PC-3 (cell line): ENCODE measurements around the gene NINL. TPM values are rescaled to one million over a fixed set of nuclear protein-coding genes. Genes with fewer than 3 reads are reported as not detected.
"Not testable (repeated sequence)": the region's sequence is repeated elsewhere in the genome, so short reads cannot be mapped to it uniquely, and the experiment has no call there.

Experiments used
- ATAC-seq: fragments of 200-7000 bp; cut with Tn5 transposase; 2 replicates; pipeline ENCODE4 v1.9.1; 2020; ENCODE audit warnings: mild to moderate bottlenecking, moderate library complexity
- BruUV-seq: library from RNA; stranded (reverse); fragments of 400-500 nt; replicated peaks from 2 replicates; lab custom pipeline; 2021; lab: Mats Ljungman, UMichigan
- CTCF ChIA-PET: fragments of 300-600 bp; sonication (Branson Sonifier 250); formaldehyde crosslinking; loops from one replicate; lab custom pipeline; 2022; ENCODE audit warnings: antibody characterized with exemption; lab: Charles Lee
- POLR2A ChIA-PET: fragments of 300-600 bp; sonication (Branson Sonifier 250); formaldehyde crosslinking; loops from one replicate; lab custom pipeline; 2022; ENCODE audit warnings: antibody characterized with exemption; ENCODE audit not compliant: unreplicated experiment; lab: Charles Lee
- DNase-seq: peaks from one replicate; pipeline ENCODE4 v3.0.0-alpha.2; 2015
- H2AFZ ChIP-seq: fragments of 300-600 bp; sonication (generic); 2 replicates; pipeline ENCODE4 v1.6.0; 2016; ENCODE audit warnings: antibody characterized with exemption, low read length
- H3F3A ChIP-seq: fragments of 300-600 bp; sonication (generic); one replicate; pipeline ENCODE4 v1.6.0; 2017; ENCODE audit warnings: antibody characterized with exemption, low read length, control low read depth, mild to moderate bottlenecking; ENCODE audit not compliant: unreplicated experiment
- H3K27ac ChIP-seq: fragments of 300-600 bp; sonication (generic); 2 replicates; pipeline ENCODE4 v1.5.1; 2016; ENCODE audit warnings: mild to moderate bottlenecking, low read length
- H3K27me3 ChIP-seq: fragments of 300-600 bp; sonication (generic); 2 replicates; pipeline ENCODE4 v1.6.1; 2016; ENCODE audit warnings: low read length, mixed read lengths
- H3K36me3 ChIP-seq: fragments of 300-600 bp; sonication (generic); 2 replicates; pipeline ENCODE4 v1.6.1; 2016; ENCODE audit warnings: low read depth, mixed run types, low read length, mixed read lengths
- H3K4me1 ChIP-seq: fragments of 300-600 bp; sonication (generic); 2 replicates; pipeline ENCODE4 v1.5.1; 2016; ENCODE audit warnings: low read length; ENCODE audit not compliant: insufficient read depth
- H3K4me2 ChIP-seq: fragments of 300-600 bp; sonication (generic); 2 replicates; pipeline ENCODE4 v1.6.0; 2016; ENCODE audit warnings: low read length
- H3K4me3 ChIP-seq: fragments of 300-600 bp; sonication (generic); 2 replicates; pipeline ENCODE4 v1.5.1; 2016; ENCODE audit warnings: mild to moderate bottlenecking, low read length, mixed read lengths
- H3K79me2 ChIP-seq: fragments of 300-600 bp; sonication (generic); 2 replicates; pipeline ENCODE4 v1.6.1; 2017; ENCODE audit warnings: low read length, mixed read lengths
- H3K9ac ChIP-seq: fragments of 300-600 bp; sonication (generic); 2 replicates; pipeline ENCODE4 v1.6.0; 2016; ENCODE audit warnings: mild to moderate bottlenecking, low read length
- H3K9me2 ChIP-seq: fragments of 300-600 bp; sonication (generic); replicated peaks from 2 replicates; pipeline ENCODE4 v1.6.1; 2016; ENCODE audit warnings: mixed run types, low read length, mixed read lengths
- H3K9me3 ChIP-seq: fragments of 300-600 bp; sonication (generic); 2 replicates; pipeline ENCODE4 v1.6.1; 2016; ENCODE audit warnings: low read length, mixed read lengths
- H4K20me1 ChIP-seq: fragments of 300-600 bp; sonication (generic); 2 replicates; pipeline ENCODE4 v1.6.1; 2016; ENCODE audit warnings: low read length, mixed read lengths
- EZH2 ChIP-seq: fragments of 300-600 bp; sonication (generic); IDR thresholded peaks from one replicate; pipeline ENCODE4 v1.6.1; 2017; ENCODE audit warnings: antibody characterized with exemption, mild to moderate bottlenecking, low read length; ENCODE audit not compliant: unreplicated experiment
- EZH2phosphoT487 ChIP-seq: fragments of 300-600 bp; sonication (generic); IDR thresholded peaks from 2 replicates; pipeline ENCODE4 v1.6.1; 2018; ENCODE audit warnings: mild to moderate bottlenecking, antibody characterized with exemption, low read length, borderline replicate concordance
- intact Hi-C: fragments of 100-400 bp; cut with micrococcal nuclease; formaldehyde crosslinking; loops from 2 replicates; pipeline ENCODE4 v1.9.0; 2023
- total RNA-seq: library from RNA; depleted of rRNA; stranded (reverse); fragments of >200 nt; gene quantifications from 2 replicates; pipeline ENCODE4 v1.2.3, GENCODE V29; 2014
- TF ChIP-seq, protein P1 (sequence below): fragments of 300-600 bp; sonication (generic); conservative IDR thresholded peaks from 2 replicates; pipeline ENCODE4 v1.5.1; 2017; ENCODE audit warnings: antibody characterized with exemption, low read depth, mild to moderate bottlenecking, low read length

The NINL gene
- total RNA-seq, 1 experiment from 2014 or later = 6.5 TPM

- H3K79me2 ChIP-seq = no peaks in the 10 kb centered on the region
- no peaks in the 10 kb centered on the region for H3F3A ChIP-seq
- no peak for DNase-seq
- no peak overlapping the region for H3K4me2 ChIP-seq
- H4K20me1 ChIP-seq = no peaks in the 10 kb centered on the region
- POLR2A ChIA-PET = no interaction called here
- H3K4me1 ChIP-seq = no peaks in the 10 kb centered on the region
- BruUV-seq = no TSS peak
- H3K9me3 ChIP-seq = no peaks in the 10 kb centered on the region
- CTCF ChIA-PET = no interaction called here
- no peaks in the 10 kb centered on the region for H3K9me2 ChIP-seq
- TF ChIP-seq EZH2phosphoT487 (no peak), EZH2 (no peak)
- TF ChIP-seq, protein P1, sequence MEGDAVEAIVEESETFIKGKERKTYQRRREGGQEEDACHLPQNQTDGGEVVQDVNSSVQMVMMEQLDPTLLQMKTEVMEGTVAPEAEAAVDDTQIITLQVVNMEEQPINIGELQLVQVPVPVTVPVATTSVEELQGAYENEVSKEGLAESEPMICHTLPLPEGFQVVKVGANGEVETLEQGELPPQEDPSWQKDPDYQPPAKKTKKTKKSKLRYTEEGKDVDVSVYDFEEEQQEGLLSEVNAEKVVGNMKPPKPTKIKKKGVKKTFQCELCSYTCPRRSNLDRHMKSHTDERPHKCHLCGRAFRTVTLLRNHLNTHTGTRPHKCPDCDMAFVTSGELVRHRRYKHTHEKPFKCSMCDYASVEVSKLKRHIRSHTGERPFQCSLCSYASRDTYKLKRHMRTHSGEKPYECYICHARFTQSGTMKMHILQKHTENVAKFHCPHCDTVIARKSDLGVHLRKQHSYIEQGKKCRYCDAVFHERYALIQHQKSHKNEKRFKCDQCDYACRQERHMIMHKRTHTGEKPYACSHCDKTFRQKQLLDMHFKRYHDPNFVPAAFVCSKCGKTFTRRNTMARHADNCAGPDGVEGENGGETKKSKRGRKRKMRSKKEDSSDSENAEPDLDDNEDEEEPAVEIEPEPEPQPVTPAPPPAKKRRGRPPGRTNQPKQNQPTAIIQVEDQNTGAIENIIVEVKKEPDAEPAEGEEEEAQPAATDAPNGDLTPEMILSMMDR = no peak
- no peaks in the 10 kb centered on the region for H3K27me3 ChIP-seq
- no peak overlapping the region for H3K9ac ChIP-seq
- H3K27ac ChIP-seq = no peak overlapping the region
- no peak overlapping the region for H3K4me3 ChIP-seq
- ATAC-seq = no peak
- intact Hi-C loops = no loop called here
- no peaks in the 10 kb centered on the region for H3K36me3 ChIP-seq
- no peak overlapping the region for H2AFZ ChIP-seq
These were observed 19.8 kb upstream of the NINL start for GRCh38 chr20:25605148-25605547.

DNA sequence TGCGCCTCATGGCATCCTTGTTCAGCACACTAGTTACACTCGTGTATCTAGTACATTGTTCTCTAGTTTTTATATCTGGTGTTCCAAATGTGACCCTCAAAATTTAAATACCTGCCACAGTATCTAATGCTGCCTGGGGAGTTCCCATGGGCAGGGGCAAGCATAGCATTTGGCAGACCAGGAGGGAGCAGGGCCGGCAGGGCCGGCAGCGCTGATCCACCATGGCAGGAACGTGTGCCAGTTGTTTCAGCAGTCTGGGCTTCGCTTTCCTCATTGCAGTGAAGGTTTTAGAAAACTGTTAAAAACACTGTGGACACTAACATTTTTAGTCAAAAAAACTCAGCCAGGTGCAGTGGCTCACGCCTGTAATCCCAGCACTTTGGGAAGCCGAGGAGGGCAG is 19.3 kb upstream of the NINL start:
- no peak for ATAC-seq
- Histone ChIP-seq H3K27me3 (no peaks in the 10 kb centered on the region), H3K36me3 (no peaks in the 10 kb centered on the region), H3K79me2 (no peaks in the 10 kb centered on the region), H3K4me3 (no peak overlapping the region), H3F3A (no peaks in the 10 kb centered on the region), H3K9me3 (no peaks in the 10 kb centered on the region), H2AFZ (no peak overlapping the region), H3K27ac (no peak overlapping the region), H3K4me2 (no peak overlapping the region), H3K9me2 (no peaks in the 10 kb centered on the region), H3K9ac (no peak overlapping the region), H4K20me1 (no peaks in the 10 kb centered on the region), H3K4me1 (no peaks in the 10 kb centered on the region)
- TF ChIP-seq EZH2phosphoT487 = no peak
- TF ChIP-seq, protein P1 = no peak
- no peak for TF ChIP-seq EZH2
- no peak for DNase-seq
- intact Hi-C loops = no loop called here
- no TSS peak for BruUV-seq
- POLR2A ChIA-PET = no interaction called here
- CTCF ChIA-PET = no interaction called here

- H3K9me3 ChIP-seq, CTCF ChIA-PET, H3K27ac ChIP-seq, H4K20me1 ChIP-seq, H3K79me2 ChIP-seq, H3K4me2 ChIP-seq, H3K36me3 ChIP-seq, H3K9me2 ChIP-seq, POLR2A ChIA-PET, H3K9ac ChIP-seq, H3K4me1 ChIP-seq, intact Hi-C loops, H3K27me3 ChIP-seq, DNase-seq, H2AFZ ChIP-seq, ATAC-seq, H3F3A ChIP-seq, BruUV-seq, H3K4me3 ChIP-seq: not testable (repeated sequence)
These were observed 17.6 kb upstream of the NINL start for GRCh38 chr20:25602914-25603309.

- H3K79me2 ChIP-seq, H3K9ac ChIP-seq, H3F3A ChIP-seq, H3K27ac ChIP-seq, intact Hi-C loops, DNase-seq, H3K9me2 ChIP-seq, H3K9me3 ChIP-seq, H3K27me3 ChIP-seq, H4K20me1 ChIP-seq, H3K4me3 ChIP-seq, H3K4me1 ChIP-seq, H3K36me3 ChIP-seq, POLR2A ChIA-PET, CTCF ChIA-PET, H2AFZ ChIP-seq, BruUV-seq, H3K4me2 ChIP-seq, ATAC-seq: not testable (repeated sequence)
These were observed 17.0 kb upstream of the NINL start for GRCh38 chr20:25602191-25602913.
